GM19397 (cell line): Measurements from ENCODE around the gene RAET1E.
"Not testable (repeated sequence)": the region's sequence is repeated elsewhere in the genome, so short reads cannot be mapped to it uniquely, and the experiment has no call there.

Source experiments
- ATAC-seq: cut with Tn5 transposase; IDR thresholded peaks from one replicate; pipeline ENCODE4 v1.9.1; 2021; ENCODE audit warnings: mild to moderate bottlenecking, moderate library complexity; ENCODE audit not compliant: unreplicated experiment

The RAET1E gene

GRCh38 chr6:149910721-149911151 lies 12.8 kb upstream of the RAET1E start:
- no peak for ATAC-seq

DNA sequence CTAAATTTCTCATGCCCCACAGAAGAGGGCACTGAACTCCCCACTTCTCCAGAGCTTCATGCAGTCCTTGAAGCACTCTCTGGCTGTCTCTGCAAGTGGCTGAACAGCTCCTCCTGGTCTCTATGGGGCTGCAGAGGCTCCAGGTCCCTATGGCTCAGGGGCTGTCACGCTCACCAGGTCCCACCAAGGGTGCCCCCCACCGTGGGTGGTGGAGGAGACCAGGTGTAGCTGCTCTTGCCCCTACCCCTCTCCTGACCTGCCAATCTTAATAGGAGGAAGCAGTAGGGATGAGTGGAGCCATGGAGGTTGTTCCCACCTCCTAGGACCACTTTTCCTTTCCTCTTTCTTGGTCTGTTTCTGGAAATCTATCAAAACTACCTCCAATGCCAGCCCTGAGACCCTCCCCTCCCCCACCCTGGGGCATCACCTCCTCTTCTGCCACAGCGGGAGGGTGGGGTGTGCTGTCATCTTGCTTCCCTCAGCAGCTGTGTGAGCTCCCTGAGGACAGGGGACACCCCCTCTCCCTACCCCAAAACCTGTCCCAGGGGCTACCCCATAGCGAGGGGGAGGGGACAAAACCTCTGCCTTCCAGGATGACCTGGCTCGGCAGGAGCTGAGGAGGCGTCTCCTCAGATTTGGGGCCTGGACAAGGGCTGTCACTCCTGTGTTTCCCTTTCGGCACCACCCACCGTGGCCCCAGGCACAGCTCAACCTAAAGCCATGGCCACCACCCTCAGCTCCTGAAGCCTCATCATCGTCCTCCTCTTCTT lies 12.0 kb upstream of the RAET1E start:
- no peak for ATAC-seq

DNA sequence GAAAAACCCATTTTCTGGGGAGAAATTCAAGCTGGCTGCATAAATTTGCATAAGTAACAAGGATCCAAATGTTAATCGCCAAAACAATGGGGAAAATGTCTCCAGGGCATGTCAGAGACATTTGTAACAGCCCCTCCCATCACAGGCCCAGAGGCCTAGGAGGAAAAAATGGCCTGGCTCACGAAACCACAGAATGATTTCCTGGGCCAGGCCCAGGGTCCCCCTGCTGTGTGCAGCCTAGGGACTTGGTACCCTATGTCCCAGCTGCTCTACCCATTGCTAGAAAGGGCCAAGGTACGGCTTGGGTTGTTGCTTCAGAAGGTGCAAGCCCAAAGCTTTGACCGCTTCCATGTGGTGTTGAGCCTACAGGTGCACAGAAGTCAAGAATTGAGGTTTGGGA lies 10.6 kb upstream of the RAET1E start:
- ATAC-seq, result not testable (repeated sequence)

DNA sequence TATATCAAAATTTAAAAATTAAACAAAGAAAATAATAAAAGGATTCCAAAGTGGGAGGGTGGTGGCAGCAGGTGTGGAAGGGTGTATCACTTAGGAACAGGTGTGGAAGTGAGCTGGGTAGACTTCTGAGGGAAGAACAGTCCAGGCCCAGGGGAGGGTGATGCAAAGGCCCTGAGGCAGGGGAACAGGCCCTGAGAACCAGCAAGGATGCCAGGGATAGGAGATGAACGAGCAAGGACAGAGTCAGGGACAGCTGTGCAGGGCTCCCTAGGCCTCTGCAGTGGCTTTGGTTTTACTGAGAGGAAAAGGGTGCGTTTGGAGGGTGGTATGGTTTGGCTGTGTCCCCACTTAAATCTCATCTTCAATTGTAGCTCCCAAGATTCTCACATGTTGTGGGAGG lies 9.4 kb upstream of the RAET1E start:
- no peak for ATAC-seq

DNA sequence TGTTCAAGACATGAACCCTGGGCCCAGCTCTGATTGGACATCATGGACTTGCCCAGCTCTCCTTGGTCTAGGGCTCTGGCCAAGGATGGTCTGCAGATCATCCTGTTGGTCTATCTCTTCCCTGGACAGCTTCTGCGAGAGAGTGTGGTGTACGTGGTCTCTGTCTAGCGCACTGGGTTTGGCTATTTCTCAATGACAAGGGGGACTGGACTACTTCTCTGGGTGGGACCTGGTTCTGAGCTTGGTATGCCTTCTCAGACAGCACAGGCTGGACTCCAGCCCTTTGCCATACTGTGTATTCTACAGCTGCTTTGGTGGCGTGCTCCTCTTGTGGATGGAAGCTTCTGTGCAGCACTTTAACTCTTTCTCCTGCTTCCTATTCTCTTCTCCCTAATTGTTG lies 8.5 kb upstream of the RAET1E start:
- no peak for ATAC-seq

GRCh38 chr6:149905911-149906371 lies 8.0 kb upstream of the RAET1E start:
- ATAC-seq, result no peak

DNA sequence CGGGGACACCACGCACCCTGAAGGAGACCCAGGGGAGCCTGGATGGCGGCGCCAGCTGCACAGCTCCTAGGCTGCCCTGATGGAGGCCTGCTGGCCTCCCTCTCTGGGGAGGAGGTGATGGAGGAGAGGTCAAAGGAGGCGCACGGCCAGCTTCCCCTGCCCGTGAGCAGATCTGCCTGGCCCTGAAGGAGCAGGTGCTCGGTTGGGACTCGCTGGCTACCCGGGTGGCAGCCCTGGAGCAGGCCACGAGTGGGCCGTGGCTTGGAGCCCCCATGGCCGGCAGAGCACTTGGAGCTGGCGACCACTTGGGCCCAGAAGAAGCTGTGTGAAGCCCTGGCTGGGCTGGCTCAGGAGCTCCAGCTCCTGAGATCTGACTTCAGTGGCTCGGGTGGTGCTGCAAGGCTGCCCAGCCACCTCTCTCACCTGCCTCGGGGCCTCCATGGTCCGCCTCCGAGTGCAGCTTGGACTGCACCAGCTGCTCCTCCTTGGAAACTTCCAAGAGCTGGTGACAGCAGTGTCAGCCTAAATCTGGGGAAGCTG lies 7.5 kb upstream of the RAET1E start:
- ATAC-seq, result no peak

GRCh38 chr6:149904661-149905370 lies 6.9 kb upstream of the RAET1E start:
- no peak for ATAC-seq

DNA sequence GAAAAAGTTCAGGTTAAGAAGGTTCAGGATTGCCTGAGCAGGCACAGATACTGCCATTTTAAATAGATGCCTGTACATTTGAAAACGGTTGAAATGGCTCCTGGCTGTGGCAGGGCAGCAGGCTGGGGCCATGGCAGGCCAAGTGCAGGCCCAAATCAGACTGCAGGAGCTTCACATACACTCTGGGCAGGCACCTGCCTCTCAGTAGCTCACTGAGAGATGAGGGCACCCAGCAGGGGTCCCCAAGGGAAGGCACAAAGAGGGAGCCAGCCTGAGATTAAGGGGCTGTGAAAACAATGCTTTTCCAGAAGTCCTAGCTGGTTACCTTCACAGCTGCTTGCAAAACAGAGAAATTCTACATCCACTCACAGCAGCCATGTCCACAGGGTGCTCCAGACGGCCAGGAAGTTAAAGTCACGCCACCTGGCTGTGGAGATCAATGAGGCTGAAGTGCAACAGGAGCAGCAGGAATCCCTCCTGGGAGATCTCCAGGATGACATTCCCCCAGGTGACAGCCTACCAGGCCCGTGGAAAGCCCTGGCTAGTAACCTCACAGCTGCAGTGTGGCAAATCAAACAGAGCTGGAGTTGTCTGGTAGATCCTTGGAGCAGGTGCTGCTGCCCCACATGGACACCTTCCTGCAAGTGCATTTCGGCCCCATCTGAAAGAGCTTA lies 6.2 kb upstream of the RAET1E start:
- ATAC-seq, result no peak

DNA sequence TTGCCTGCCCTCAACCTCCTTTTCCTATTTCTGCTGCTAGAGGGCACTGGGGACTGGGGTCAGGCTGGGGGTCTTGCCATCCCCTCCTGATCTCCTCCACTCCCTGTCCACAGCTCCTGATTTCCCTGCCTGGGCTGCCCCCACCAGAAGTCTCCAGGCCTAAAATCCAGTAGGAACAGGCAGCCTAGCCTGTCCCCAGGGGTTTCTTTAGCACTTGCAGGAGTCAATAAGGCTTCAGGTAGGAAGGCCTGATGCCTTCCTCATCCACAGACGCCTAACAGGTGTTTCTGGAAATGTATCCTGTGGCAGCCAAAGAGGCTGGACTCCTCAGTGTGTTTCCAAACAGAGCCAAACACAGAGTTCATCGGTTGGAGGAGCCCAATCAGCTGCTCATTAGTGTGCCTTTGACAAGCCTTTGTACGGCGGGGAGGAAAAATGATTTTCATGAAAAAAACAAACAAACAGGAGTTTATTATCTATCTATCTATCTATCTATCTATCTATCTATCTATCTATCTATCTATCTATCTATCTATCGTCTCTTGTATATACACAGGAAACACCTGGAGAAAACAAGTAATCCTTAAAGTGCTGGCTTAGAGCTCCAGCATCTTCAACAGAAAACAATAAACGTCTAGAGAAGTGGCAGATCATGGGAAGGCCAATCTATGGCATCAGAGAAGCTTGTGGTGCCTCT lies 3.7 kb upstream of the RAET1E start:
- no peak for ATAC-seq

- no peak for ATAC-seq
Measured at GRCh38 chr6:149900620-149901443, 2.9 kb upstream of the RAET1E start.

- no peak for ATAC-seq
Measured at GRCh38 chr6:149899926-149900619, 2.2 kb upstream of the RAET1E start.

DNA sequence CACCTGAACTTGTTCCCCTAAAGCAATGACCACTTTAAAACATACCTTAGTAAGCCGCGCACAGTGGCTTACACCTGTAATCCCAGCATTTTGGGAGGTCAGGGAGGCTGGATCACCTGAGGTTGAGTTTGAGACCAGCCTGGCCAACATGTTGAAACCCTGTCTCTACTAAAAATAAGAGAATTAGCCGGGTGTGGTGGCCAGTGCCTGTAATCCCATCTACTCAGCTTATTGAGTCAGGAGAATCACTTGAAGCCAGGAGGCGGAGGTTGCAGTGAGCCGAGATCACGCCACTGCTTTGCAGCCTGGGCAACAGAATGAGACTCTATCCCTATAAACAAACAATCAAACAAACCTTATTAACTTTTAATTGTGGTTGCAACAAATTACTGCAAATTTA lies 1.6 kb upstream of the RAET1E start:
- no peak for ATAC-seq

GRCh38 chr6:149898966-149899365 lies 1.1 kb upstream of the RAET1E start:
- no peak for ATAC-seq

- no peak for ATAC-seq
Measured at GRCh38 chr6:149897015-149897697, 757 bp downstream of the RAET1E start.

GRCh38 chr6:149896491-149896890 lies 1.4 kb downstream of the RAET1E start:
- no peak for ATAC-seq

DNA sequence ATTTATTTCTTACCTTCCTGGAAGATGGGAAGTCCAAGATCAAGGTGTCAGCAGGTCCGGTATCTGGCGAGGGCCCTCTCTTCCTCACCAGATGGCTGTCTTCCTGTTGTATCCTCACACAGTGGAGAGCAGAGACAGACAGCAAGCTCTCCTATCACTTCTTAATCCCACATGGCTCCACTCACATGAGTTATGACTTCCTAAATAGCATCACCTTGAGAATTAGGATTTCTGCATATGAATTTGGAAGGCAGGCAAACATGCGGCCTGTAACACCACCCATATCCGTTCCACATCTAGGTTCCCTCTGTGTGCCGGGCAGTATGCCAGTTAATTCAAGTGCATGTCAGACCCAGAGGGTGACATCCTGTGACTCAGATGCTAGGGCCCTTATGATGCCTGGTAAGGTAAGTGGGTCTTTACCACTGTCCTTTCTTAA lies 2.1 kb downstream of the RAET1E start:
- no peak for ATAC-seq

DNA sequence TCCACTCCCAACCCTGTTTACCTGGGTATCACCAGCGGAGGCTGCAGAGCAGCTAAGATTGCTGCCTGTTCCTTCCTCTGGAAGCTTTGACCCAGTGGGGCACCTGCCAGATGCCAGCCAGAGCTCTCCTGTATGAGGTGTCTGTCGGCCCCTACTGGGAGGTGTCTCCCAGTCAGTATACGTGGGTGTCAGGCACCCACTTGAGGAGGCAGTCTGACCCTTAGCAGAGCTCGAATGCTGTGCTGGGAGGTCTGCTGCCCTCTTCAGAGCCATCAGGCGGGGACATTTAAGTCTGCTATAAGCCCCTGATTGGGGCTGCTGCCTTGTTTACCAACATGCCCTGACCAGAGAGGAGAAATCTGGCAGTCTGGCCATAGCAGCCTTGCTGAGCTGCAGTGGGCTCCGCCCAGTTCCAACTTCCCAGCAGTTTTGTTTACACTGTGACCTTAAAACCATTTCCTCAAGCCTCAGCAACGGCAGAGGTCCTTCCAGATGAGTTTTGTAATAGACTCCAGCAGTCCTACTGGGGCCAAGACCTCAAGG lies 2.8 kb downstream of the RAET1E start:
- no peak for ATAC-seq
